IPS DF 6.9 (cell line): Measurements from ENCODE around the gene ARL3.
"Not testable (repeated sequence)": the region's sequence is repeated elsewhere in the genome, so short reads cannot be mapped to it uniquely, and the experiment has no call there.

ENCODE experiments used
- DNase-seq: peaks from one replicate; pipeline ENCODE4 v3.0.0-alpha.2; 2013; ENCODE audit warnings: low read depth, low spot score
- H3K27ac ChIP-seq: one replicate; pipeline ENCODE4 v1.5.1; 2013; ENCODE audit warnings: low read length, control low read depth
- H3K27me3 ChIP-seq: 2 replicates; pipeline ENCODE4 v1.6.1; 2013; ENCODE audit warnings: mild to moderate bottlenecking, low read length; ENCODE audit not compliant: control insufficient read depth, insufficient read depth
- H3K36me3 ChIP-seq: 2 replicates; pipeline ENCODE4 v1.6.1; 2013; ENCODE audit warnings: low read length; ENCODE audit not compliant: control insufficient read depth, insufficient read depth
- H3K4me1 ChIP-seq: 2 replicates; pipeline ENCODE4 v1.6.1; 2013; ENCODE audit warnings: low read length; ENCODE audit not compliant: control insufficient read depth, insufficient read depth
- H3K4me3 ChIP-seq: 2 replicates; pipeline ENCODE4 v1.5.1; 2013; ENCODE audit warnings: mild to moderate bottlenecking, low read length
- H3K9me3 ChIP-seq: 2 replicates; pipeline ENCODE4 v1.6.1; 2013; ENCODE audit warnings: low read length, inconsistent platforms; ENCODE audit not compliant: control insufficient read depth, insufficient read depth
- WGBS: extraction: QIAGEN DNeasy Blood & Tissue Kit; methylation state at CpG from one replicate; pipeline ENCODE4 v1.1.7; 2013; ENCODE audit warnings: mixed read lengths, missing lambda C conversion rate; ENCODE audit not compliant: insufficient read length, insufficient coverage; 5-methylcytosine and 5-hydroxymethylcytosine counted together

The ARL3 gene

GRCh38 chr10:102752934-102753664, 38.9 kb upstream of the ARL3 start:
- Histone ChIP-seq H3K9me3 (no peaks in the 10 kb centered on the region), H3K4me1 (no peaks in the 10 kb centered on the region), H3K27me3 (no peaks in the 10 kb centered on the region), H3K4me3 (no peak overlapping the region), H3K27ac (no peak overlapping the region), H3K36me3 (no peaks in the 10 kb centered on the region)
- DNase-seq: no peak
- no CpG with 5 or more reads among the region's 4 CpGs for WGBS

GRCh38 chr10:102752266-102752930, 38.2 kb upstream of the ARL3 start:
- no peaks in the 10 kb centered on the region for H3K36me3 ChIP-seq
- DNase-seq: no peak
- no peaks in the 10 kb centered on the region for H3K27me3 ChIP-seq
- no peak overlapping the region for H3K4me3 ChIP-seq
- no peak overlapping the region for H3K27ac ChIP-seq
- H3K4me1 ChIP-seq: no peaks in the 10 kb centered on the region
- no CpG with 5 or more reads among the region's 9 CpGs for WGBS
- H3K9me3 ChIP-seq: no peaks in the 10 kb centered on the region

GRCh38 chr10:102745157-102745556, 31.0 kb upstream of the ARL3 start:
- Histone ChIP-seq H3K27ac (no peak overlapping the region), H3K9me3 (no peaks in the 10 kb centered on the region), H3K4me1 (peaks cover 2% of the 10 kb centered on the region; the same call in 1 of the 2 replicates), H3K27me3 (no peaks in the 10 kb centered on the region), H3K4me3 (no peak overlapping the region), H3K36me3 (no peaks in the 10 kb centered on the region)
- WGBS: no CpG with 5 or more reads among the region's 4 CpGs
- DNase-seq: no peak

GRCh38 chr10:102744374-102745051, 30.3 kb upstream of the ARL3 start:
- H3K4me3 ChIP-seq: peak overlapping the region; percentile 72
- no peaks in the 10 kb centered on the region for H3K36me3 ChIP-seq
- peaks cover 2% of the 10 kb centered on the region; the same call in 1 of the 2 replicates for H3K4me1 ChIP-seq
- H3K9me3 ChIP-seq: no peaks in the 10 kb centered on the region
- no CpG with 5 or more reads among the region's 9 CpGs for WGBS
- no peak overlapping the region for H3K27ac ChIP-seq
- no peaks in the 10 kb centered on the region for H3K27me3 ChIP-seq
- no peak for DNase-seq

GRCh38 chr10:102743588-102744373, 29.6 kb upstream of the ARL3 start, which contains the start of gene WBP1L:
TSS of gene WBP1L (plus strand) at chr10:102743948. CDS start at chr10:102744054, 106 bp downstream.
- H3K36me3 ChIP-seq: no peaks in the 10 kb centered on the region
- DNase-seq: peak; percentile 97
- H3K4me1 ChIP-seq: peaks cover 2% of the 10 kb centered on the region; the same call in 1 of the 2 replicates
- no peaks in the 10 kb centered on the region for H3K9me3 ChIP-seq
- H3K27ac ChIP-seq: no peak within 1 kb of the TSS
- H3K27me3 ChIP-seq: no peaks in the 10 kb centered on the region
- no CpG with 5 or more reads among the region's 37 CpGs for WGBS
- H3K4me3 ChIP-seq: peak within 1 kb of the TSS; percentile 72

- Histone ChIP-seq H3K27ac (no peak overlapping the region), H3K4me1 (peaks cover 2% of the 10 kb centered on the region; the same call in 1 of the 2 replicates), H3K9me3 (no peaks in the 10 kb centered on the region), H3K27me3 (no peaks in the 10 kb centered on the region), H3K4me3 (no peak overlapping the region), H3K36me3 (no peaks in the 10 kb centered on the region)
- 100% methylated on average over 2 of the region's 7 CpGs for WGBS
- no peak for DNase-seq
Observed at GRCh38 chr10:102743078-102743587, 28.9 kb upstream of the ARL3 start.

- not testable (repeated sequence) for H3K27ac ChIP-seq, H3K27me3 ChIP-seq, DNase-seq, H3K9me3 ChIP-seq, H3K4me1 ChIP-seq, H3K36me3 ChIP-seq, H3K4me3 ChIP-seq
- WGBS: no CpG with 5 or more reads among the region's 5 CpGs
Observed at GRCh38 chr10:102742313-102742712, 28.1 kb upstream of the ARL3 start.

- Histone ChIP-seq H3K4me1 (peaks cover 2% of the 10 kb centered on the region; the same call in 1 of the 2 replicates), H3K36me3 (0 out of 2 replicates have a peak, but pooled peaks cover 3% of the 10 kb centered on the region), H3K4me3 (no peak overlapping the region), H3K27ac (no peak overlapping the region), H3K9me3 (no peaks in the 10 kb centered on the region), H3K27me3 (no peaks in the 10 kb centered on the region)
- no CpG with 5 or more reads among the region's 2 CpGs for WGBS
- DNase-seq: no peak
Observed at GRCh38 chr10:102741726-102742237, 27.6 kb upstream of the ARL3 start.

GRCh38 chr10:102740229-102740628, 26.0 kb upstream of the ARL3 start:
- H3K4me3 ChIP-seq: no peak overlapping the region
- peaks cover 4% of the 10 kb centered on the region; the same call in 1 of the 2 replicates for H3K4me1 ChIP-seq
- no peak overlapping the region for H3K27ac ChIP-seq
- no peaks in the 10 kb centered on the region for H3K27me3 ChIP-seq
- no CpG with 5 or more reads among the region's 2 CpGs for WGBS
- no peak for DNase-seq
- H3K9me3 ChIP-seq: no peaks in the 10 kb centered on the region
- 0 out of 2 replicates have a peak, but pooled peaks cover 3% of the 10 kb centered on the region for H3K36me3 ChIP-seq
